ENCODE data around the gene SCN5A.

DNA sequence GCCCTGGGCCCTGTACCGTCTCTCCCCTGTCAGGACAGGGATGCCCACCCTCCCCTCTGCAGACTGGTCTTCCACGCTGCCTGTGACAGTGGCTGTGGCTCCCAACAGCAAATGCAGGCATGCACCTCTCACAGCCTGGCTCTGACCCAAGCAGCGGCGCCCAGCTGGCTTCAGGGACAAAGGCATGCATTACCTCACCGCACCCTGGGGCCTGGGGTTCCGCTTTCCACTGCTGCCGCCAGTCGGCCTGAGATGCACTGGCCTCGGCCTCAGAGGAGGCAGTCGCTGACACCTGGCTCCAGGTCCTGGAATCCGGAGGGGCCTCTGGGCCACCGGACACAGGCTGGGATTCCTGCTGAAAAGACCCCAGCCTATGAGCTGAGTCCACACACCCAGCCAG is 70.3 kb downstream of the SCN5A start:
- no peak for TF ChIP-seq CTCF (conservative IDR thresholded peaks at IDR 0.05)
- TF ChIP-seq EZH2 (IDR thresholded peaks at IDR 0.05; ENCODE audit: low read depth), result no peak

Measured in PC-9 (cell line).